Ramos (cell line): ENCODE data around the gene CELSR3.

ENCODE experiments used
- in situ Hi-C: fragments of 300-500 bp; cut with MboI; formaldehyde crosslinking; loops from one replicate; pipeline ENCODE4 v1.14.3; 2022; ENCODE audit warnings: low sequenced_read_pairs; ENCODE audit not compliant: unreplicated experiment

Gene CELSR3

GRCh38 chr3:48663489-48664312 lies 1.0 kb upstream of the CELSR3 start:
- in situ Hi-C loops, result no loop called here

- in situ Hi-C loops, result no loop called here
These were observed 437 bp downstream of the CELSR3 start for GRCh38 chr3:48662145-48662752.

- in situ Hi-C loops, result no loop called here
These were observed 1.1 kb downstream of the CELSR3 start for GRCh38 chr3:48661501-48662144.

- in situ Hi-C loops, result no loop called here
These were observed 1.8 kb downstream of the CELSR3 start for GRCh38 chr3:48660800-48661400.

GRCh38 chr3:48656841-48657281 lies 5.8 kb downstream of the CELSR3 start:
- in situ Hi-C loops, result no loop called here

- in situ Hi-C loops, result no loop called here
These were observed 6.4 kb downstream of the CELSR3 start for GRCh38 chr3:48656061-48656840.

GRCh38 chr3:48655606-48656005 lies 7.1 kb downstream of the CELSR3 start:
- in situ Hi-C loops, result no loop called here

- in situ Hi-C loops, result no loop called here
These were observed 7.6 kb downstream of the CELSR3 start for GRCh38 chr3:48655063-48655462.

GRCh38 chr3:48652923-48653715 lies 9.6 kb downstream of the CELSR3 start:
- in situ Hi-C loops, result no loop called here

GRCh38 chr3:48651771-48652170 lies 10.9 kb downstream of the CELSR3 start:
- in situ Hi-C loops, result no loop called here

- in situ Hi-C loops, result no loop called here
These were observed 12.0 kb downstream of the CELSR3 start for GRCh38 chr3:48650723-48651122.

GRCh38 chr3:48648188-48648850 lies 14.4 kb downstream of the CELSR3 start:
- in situ Hi-C loops, result no loop called here

- in situ Hi-C loops, result no loop called here
These were observed 15.0 kb downstream of the CELSR3 start for GRCh38 chr3:48647714-48648113.

GRCh38 chr3:48644898-48645760 lies 17.6 kb downstream of the CELSR3 start:
- in situ Hi-C loops, result no loop called here

GRCh38 chr3:48642605-48643004 lies 20.1 kb downstream of the CELSR3 start:
- in situ Hi-C loops, result no loop called here

GRCh38 chr3:48641396-48641795 lies 21.3 kb downstream of the CELSR3 start:
- in situ Hi-C loops, result no loop called here

- in situ Hi-C loops, result loop anchor here (10.0 kb wide), 1 partner anchor 175 kb away; a partner anchor contains a TSS
These were observed 22.6 kb downstream of the CELSR3 start for GRCh38 chr3:48639944-48640606.
